Stimulated activated CD8-positive, alpha-beta memory T cell treated with anti-CD3 and anti-CD28 coated beads, Interleukin-4, amount 100 ng/mL, for 48 hours (primary cell): ENCODE measurements around the gene SIMC1.

Source experiments
- DNase-seq: peaks from one replicate; pipeline ENCODE4 v3.0.0-alpha.2; 2020

Gene SIMC1

GRCh38 chr5:176389135-176390123 lies 151.2 kb downstream of the SIMC1 start:
- DNase-seq: no peak

GRCh38 chr5:176391479-176391878 lies 153.3 kb downstream of the SIMC1 start:
- DNase-seq: no peak

- DNase-seq: no peak
Measured at GRCh38 chr5:176391999-176392398, 153.8 kb downstream of the SIMC1 start.

GRCh38 chr5:176392526-176392925 lies 154.3 kb downstream of the SIMC1 start:
- no peak for DNase-seq

GRCh38 chr5:176394096-176394495 lies 155.9 kb downstream of the SIMC1 start:
- no peak for DNase-seq

GRCh38 chr5:176394881-176395675 lies 156.9 kb downstream of the SIMC1 start:
- no peak for DNase-seq
